Measurements from ENCODE around the gene ROR2.
"Not testable (repeated sequence)": the region's sequence is repeated elsewhere in the genome, so short reads cannot be mapped to it uniquely, and the experiment has no call there.

ROR2 gene

GRCh38 chr9:91921371-91921770 lies 28.7 kb downstream of the ROR2 start:
- DNase-seq = no peak

DNA sequence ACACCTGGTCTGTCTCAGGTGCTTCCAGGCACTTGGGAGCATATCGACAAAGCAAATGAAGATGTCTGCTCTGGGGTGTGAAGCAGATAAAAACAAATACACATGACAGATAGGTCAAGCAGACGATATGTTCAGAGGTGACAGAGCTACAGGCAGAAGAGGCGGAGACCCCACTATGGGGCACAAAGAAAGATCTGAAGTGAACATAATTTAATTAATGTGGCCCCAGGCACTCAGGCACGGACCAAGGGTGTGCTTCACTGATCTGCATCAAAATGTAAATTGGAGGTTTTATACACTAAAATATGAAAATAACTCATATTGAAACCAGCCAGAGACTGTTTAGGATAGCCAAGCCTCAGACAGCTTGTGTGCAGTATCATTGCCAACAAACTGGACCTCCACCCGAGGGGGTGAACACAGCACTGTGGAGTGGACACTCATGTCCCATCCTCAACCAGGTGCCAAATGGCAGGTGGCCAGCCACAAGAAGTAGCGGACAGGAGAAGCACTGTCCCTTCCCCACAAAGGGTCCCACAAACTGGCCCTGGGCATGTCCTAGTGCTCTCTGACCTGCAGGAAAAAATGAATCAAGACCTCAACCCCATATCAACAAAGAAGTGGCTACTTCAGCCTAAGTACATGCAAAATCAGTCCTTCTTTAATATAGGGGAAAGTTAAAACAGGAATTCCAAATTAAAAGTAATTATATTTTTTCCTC lies 29.2 kb downstream of the ROR2 start:
- no peak for DNase-seq

GRCh38 chr9:91919621-91920020 lies 30.4 kb downstream of the ROR2 start:
- no peak for DNase-seq

- DNase-seq = no peak
Measured at GRCh38 chr9:91917436-91917835, 32.6 kb downstream of the ROR2 start.

DNA sequence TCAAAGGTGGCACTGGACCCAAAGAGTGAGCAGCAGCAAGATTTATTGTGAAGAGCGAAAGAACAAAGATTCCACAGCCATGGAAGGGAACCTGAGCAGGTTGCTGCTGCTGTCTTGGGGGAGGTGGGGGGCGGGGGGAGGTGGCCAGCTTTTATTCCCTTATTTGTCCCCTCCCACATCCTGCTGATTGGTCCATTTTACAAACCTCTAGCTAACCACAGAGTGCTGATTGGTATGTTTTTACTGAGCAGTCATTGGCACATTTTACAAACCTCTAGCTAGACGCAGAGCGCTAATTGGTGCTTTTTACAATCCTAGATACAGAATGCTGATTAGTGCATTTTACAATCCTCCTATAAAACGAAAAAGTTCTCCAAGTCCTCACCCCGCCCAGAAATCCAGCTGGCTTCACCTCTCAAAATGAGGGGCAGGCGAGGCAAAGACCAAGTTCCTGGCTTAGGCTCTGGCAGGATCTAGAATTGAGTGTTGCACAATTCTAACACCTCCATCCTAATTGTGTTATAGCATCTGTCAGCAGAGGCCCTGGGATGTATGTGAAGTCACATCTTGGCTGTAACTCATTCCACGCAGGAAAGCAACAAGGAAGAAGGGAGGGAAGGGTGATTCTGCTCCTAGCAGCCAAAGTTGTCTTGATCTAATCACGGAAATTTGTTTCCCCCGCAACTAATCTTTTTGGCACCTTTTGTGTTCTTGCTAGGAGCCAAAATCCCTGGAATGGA lies 34.3 kb downstream of the ROR2 start:
- no peak for DNase-seq

- DNase-seq = no peak
Measured at GRCh38 chr9:91914937-91915336, 35.1 kb downstream of the ROR2 start.

GRCh38 chr9:91914404-91914803 lies 35.6 kb downstream of the ROR2 start:
- DNase-seq = no peak

DNA sequence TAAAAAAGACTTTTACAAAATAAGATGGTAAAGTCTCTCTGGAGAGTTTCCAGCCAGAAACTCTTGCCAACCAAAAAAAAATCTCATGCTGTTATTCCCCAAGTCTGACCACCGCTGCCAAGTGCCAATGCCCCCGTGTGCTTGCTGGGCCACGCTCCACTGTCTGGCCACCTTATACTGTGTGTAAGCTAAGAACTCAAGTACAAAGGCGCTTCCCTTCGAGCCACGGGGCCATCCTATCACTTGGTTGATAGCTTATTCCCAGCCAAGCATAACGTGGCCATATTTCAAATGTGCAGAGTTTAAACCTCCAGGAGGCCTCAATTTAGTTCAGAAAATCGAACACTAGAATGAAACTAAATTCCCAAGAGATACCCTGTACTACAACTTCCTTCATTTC lies 36.0 kb downstream of the ROR2 start:
- DNase-seq = no peak

GRCh38 chr9:91913096-91913495 lies 36.9 kb downstream of the ROR2 start:
- no peak for DNase-seq

GRCh38 chr9:91911657-91912056 lies 38.4 kb downstream of the ROR2 start:
- DNase-seq = no peak

DNA sequence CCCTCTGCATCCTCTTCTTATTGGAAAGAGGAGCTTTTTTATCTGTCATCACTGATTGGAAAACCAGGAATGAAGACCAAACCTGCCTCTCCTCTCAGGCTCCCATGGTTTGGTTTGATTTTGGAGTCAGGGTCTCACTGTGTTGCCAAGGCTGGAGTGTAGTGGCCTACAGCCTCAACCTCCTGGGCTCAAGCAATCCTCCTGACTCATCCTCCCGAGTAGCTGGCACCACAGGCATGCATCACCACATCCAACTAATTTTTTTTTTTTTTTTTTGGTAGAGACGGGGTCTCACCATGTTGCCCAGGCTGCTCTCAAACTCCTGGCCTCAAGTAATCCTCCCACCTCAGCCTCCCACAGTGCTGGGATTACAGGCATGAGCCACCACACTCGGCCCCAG lies 40.8 kb downstream of the ROR2 start:
- DNase-seq = not testable (repeated sequence)

DNA sequence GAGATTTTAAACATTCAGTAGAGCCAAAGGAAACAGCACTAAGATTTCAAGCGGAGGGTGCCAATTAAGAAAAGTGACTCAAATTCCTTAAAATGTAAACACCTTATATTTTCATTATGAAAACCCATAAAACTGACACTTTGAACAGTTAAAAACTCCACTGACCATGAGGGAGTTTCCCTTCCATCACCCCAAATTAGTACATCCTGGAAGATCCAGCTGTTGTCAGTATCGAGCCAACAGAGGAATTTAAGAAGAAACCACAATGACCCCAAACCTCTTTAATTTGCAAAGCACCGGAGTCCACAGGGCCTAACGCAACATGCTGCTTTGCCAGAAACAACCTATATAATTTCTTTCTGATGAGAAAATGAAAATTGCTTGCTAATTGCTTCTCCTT lies 41.3 kb downstream of the ROR2 start:
- no peak for DNase-seq

DNA sequence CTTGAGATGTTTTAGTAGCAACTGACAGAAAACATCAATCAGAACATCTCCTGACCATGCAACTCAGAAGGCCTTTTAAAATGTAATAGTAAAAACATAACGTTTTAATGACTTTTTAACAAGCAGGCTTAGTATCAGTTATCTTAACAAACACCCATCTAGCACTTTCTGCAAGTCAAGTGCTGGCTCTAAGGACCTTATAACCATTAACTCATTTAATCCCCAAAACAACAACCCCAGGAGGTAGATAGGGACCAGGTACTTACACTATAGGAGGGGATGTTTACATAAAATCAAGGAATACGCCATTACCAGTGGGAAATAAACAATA lies 41.8 kb downstream of the ROR2 start:
- DNase-seq = no peak

DNA sequence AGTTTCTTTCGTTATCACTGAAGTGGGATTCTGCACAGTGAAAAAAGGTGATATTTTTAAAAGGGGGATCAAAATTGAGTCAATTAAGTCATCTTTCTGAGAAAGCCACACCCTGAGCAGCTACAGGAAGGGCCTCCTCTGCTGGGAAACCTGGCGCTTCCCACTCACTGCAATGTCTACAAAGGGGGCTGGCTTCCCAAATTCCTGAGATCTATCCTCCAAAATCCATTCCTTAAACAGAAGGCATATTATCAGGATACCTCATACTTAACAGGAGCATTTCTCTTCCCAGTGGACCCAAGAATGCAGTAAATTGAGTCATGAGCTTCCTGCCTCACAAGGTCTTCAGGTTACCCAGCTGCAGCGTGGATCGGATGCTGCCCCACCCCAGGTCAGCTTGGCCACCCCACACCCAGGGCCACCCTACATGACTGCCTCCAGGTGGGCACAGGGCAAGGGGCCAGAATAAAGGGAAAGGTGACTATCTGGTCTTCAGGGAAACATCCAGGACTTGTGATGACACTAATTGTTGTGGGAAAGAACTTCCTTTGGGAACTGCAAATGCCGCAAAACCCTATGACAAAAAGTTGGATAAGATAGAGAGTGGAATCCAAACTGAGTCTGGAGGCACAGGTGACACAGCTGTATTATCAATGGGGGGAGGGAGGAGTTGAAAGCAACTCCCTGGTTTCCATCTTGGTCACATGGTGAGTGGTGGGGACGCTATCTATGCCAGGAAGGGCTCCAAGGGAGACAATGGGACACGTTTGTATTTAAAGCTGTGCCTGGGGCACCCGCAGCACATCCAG lies 42.3 kb downstream of the ROR2 start:
- no peak for DNase-seq

DNA sequence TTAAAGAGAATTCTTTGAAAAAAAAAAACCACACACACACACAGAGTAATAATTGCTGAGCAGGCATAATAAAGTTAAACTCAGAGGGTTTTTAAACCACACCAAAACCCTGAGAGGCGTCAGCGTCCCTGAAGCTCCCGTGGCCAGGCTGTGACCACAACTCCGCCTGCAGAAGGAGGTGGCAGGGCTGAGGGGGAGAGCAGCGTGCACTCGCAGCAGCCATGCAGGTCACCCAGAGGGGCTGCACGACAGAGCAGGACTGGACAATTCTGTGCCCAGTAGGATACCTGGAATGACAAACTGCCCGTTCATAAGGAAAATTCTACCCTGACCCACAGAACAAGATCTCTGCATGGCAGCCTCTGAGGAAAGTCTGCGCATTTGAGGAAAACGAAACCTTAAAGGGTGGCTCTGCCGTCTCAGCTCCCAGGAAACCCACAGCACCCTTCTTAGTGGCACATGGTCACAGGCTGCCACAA lies 44.0 kb downstream of the ROR2 start:
- DNase-seq = peak; percentile 33

DNA sequence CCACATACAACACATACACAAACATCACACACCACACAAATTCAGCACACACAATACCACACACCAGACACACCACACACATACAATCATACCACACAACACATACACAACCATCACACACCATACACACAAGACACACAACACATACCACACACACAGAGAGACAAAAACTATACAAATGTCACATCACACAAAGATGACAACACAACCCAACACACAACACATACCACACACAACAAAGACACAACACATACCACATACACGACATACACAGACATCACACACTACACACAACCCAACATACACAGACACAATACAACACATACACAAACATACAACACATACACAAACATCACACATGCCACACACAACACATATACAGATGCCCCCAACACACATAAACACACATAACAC lies 44.8 kb downstream of the ROR2 start:
- DNase-seq = no peak

- DNase-seq = no peak
Measured at GRCh38 chr9:91904588-91905236, 45.3 kb downstream of the ROR2 start.

GRCh38 chr9:91903126-91903911 lies 46.7 kb downstream of the ROR2 start:
- no peak for DNase-seq

GRCh38 chr9:91902475-91903125 lies 47.4 kb downstream of the ROR2 start:
- no peak for DNase-seq

DNA sequence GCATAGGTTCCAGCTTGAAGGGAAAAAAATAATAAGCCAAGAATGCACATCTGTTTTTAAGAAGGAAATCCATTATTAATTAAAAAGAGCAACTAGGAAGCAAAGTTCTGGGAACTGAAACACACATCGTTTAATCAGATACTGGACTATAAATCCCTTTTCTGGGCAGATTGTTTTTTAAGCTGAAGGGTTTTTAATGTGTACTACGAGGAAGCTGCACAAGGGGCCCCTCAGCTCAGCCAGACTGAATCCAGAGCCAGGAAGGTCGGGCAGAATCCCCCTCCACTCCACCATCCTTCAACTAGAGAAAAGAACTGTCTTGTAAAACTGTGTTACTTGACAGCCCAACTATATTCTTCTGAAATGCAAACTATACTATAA lies 49.2 kb downstream of the ROR2 start:
- DNase-seq = no peak

DNA sequence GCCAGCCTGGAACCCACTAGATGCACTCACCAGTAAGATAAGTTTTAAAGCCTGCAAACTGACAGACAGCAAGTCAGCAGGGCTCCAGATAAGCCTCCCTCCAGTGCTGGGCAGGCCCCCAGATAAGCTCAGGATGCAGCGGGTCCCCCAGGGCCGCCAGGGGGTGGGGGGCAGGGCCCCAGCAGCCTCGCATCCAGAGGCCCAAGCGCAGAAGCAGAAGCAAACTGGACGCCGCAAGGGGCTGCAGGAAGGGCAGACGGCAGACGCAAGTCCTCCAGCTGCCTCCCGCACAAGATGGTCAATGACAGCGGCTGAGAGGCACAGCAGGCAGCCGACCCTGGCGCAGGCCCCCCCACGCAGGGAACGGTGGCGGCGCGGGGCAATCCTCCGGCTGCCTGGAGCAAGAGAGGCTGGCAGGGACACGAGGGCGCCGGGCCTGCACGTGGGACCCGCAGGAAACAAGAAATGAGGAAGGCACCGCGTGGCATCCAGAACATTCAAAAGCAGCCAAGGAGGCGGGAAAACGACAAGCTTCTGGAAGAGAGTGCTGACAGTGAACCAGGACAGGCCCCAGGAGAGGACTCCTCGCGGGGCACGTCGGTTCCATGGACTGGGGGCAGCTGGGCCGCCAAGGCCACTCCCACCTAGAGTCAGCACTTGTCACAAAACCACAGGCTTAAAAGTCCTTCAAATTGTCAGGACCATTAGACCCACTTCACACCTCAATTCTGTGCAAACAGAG lies 49.8 kb downstream of the ROR2 start:
- no peak for DNase-seq
